ENCODE data around the gene CDHR2.

The CDHR2 gene

DNA sequence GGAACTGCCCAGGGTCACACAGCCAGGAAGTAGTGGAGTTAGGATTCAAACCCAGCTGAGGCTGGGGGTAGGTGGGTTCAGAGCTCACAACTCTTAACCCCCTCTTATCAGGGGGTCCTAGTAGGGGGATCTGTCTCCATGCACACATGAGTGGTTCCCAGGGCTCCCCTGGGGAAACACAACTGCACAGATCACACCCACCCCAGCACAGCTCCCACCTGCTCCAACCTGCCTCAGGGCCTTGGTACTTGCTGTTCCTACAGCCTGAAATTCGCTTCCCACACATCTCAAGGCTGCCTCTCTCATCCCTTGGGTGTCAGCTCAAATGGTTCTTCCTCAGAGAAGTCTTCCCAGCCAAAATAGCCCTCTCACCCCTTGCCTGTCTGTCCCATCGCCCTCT, 76.4 kb downstream of the CDHR2 start:
- no peak for DNase-seq

DNA sequence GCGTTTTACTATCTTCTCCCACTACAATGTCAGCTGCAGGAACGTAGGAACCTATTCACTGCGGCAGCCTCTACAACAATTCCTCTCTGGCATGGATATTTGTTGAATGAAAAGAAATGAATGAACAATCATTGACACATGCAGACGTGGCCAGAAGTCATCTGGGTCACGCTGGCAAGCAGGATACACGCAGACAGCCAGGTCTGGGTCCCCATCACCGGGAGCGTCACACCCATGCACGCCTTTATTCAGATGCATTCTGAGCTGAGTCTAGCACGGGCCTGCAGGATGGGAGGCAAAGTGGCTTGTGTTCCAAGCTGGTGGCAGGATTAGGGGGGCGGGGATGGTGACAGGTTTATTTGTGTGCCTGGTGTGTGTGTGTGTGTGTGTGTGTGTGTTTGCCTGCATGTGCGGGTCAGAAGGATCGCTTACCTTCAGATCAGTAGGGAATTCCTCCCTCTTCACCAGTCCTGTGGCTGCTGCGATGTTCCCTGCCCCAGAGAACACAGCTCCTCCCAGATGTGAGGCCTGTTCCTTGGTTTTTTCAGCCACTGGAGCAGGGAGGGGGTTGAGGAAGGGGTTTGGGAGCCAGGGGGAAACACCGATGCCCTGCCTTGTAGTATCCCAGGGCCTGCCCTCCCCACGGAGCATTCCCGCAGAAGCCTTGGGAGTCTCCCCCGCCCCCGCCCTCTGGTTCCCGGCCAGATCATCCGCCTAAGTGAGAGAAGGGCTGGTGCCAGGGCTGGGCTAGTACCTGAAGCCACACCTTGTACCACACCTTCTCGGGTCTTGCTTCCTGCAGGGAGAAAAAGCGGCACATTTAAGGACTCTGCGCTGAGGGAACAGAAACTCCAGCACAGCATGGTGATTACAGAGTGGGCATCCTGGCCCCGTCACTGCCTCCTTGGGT, 77.1 kb downstream of the CDHR2 start:
- no peak for DNase-seq

DNA sequence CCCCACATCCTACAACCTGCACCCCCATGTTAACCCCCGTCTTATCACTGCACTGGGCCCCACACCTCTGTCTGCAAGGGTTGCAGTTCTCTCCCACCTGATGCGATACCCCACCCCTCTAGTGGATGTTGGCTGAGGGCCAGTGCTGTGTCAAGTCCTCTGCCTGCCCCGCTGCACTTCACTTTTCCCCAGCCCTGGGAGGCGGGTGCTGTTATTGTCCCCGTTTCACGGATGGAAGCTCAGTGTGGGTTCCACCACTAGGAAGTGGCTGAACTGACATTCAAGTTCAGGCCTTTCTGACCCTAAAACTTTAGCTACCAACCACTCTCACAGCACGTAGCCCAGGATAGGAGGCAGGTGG, 77.7 kb downstream of the CDHR2 start:
- DNase-seq, result no peak

GRCh38 chr5:176627582-176627981, 78.4 kb downstream of the CDHR2 start:
- DNase-seq, result no peak

DNA sequence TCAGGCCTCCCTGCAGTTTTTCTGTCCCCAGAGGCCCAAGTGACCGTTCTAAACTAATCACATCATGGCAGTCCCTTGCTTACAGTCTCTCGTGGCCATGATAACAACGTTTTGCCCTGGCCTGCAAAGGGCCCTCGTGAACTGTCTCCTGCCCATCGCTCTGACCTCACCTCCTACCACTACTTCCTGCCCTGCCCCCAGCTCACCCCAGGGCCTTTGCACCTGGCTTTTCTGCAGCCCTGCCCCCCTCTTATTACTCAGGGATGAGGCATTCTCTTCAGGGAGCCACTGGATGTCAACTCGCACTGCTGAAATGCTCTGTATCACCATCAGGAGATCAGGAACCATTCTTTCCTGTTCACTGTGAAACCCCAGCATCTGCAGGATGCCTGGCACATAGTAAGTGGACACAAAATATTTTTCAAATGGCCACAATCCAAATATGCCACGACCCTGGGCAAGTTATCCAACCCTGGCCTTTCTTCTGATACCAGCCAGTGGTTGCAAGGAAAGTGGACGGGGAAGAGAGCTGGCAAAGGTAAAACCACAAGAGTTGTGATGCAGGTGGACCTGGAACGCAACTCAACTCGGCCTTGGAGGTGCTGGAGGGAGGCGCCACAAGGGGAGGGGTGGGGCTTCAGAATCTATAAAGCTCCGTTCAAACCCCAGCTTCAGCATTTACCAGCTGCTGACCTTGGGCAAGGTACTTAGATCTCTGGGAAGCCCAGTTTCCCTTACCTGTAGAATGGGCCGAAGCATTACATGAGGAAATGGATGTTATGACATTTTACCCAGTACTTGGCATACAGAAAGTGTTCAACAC, 79.5 kb downstream of the CDHR2 start:
- no peak for DNase-seq

GRCh38 chr5:176629317-176629852, 80.2 kb downstream of the CDHR2 start:
- DNase-seq, result no peak

DNA sequence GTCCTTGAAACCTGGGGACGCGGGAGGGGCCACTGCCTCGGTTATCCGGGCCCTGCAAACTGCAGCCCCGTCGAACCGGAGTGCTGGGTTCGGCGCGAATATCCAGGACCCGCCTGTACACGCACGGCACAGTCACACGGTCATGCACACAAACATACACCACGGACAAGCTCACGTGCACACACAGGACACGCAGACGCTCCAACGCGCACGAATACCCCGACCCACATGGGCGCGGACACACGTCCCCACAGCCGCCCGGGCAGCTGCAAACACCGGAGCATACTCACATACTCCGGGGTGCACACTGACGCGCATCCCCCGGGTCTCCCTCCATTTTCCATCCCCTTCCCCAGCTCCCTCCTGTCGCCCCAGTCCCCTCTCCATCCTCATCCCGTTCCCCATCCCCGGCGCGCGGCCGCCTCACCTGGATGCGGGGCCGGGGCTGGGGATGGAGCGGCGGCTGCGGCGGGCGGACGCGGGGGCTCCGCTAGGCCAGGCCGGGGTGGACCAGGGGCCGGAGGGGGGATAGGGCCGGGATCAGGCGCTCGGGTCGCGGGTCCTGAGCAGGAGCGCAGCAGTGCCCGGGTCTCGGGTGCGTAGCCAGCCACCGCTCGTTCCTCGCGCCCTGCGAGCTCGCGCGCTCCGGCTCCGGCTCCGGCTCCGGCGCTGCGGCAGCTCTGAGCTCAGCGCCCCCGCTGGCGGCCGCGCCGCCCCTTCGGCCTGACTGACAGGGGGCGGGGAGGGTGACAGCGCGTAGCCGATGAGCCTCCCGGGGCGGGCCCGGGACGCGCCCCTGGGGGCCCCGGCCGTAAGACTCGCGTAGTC, 80.9 kb downstream of the CDHR2 start, which contains the start of the genes EIF4E1B and SNCB:
Gene EIF4E1B, plus strand, starts transcription at position 823 of the 828 bp plus-strand sequence. CDS start 12,113 bp downstream, outside the sequence.
Gene SNCB, minus strand, starts transcription at position 682 of the 828 bp plus-strand sequence. CDS start 880 bp downstream, outside the sequence.
- DNase-seq, result peak; percentile 55 to 68 (median 60)

DNA sequence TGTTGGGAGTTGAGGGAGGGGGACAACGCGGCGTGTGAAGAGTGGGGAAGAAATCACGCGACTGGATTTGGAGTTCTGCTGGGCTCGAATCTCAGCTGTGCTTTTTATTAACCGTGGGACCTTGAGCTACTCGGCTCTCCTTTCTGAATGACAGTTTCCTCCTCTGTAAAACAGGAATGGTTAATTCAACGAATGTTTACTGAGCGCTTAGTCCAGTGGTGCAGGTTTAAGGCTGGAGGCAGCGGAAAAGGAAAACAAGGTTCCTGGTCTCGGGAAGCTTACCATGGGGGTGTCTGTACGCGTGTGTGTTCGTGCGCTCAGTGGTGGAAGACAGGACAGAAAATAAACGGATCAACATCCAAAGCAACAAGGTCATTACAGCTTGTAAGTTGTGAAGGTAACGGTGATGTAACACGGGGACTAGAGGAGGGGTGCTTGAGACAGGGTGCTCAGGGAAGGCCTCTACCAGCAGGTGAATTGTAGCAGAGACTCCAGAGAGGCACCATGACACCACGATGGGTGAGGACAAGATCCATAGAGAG, 81.6 kb downstream of the CDHR2 start:
- peak in 1 of 3 experiments; percentile 55 for DNase-seq

GRCh38 chr5:176631383-176632200, 82.5 kb downstream of the CDHR2 start:
- no peak for DNase-seq

DNA sequence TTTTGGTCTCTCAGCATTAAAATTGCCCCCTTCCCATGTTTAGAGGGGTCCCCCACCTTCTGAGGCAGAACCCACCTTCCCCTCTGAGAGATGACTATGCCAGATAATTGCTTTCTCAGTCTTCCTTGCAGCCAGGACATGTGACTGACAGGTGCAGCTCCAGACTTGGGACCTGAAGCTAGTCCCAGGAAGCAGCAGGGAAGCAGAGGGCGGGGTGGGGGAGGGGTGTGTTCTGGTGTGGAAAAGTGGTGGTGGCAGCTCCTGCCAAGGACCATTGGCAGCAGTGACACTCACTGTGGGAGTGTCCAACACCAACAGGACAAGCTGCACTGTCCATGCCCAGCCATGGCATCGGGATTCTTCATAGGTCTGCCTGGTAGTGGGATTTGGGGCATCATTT, 83.6 kb downstream of the CDHR2 start:
- peak in 2 of 3 experiments; percentile 7 to 10 for DNase-seq

DNA sequence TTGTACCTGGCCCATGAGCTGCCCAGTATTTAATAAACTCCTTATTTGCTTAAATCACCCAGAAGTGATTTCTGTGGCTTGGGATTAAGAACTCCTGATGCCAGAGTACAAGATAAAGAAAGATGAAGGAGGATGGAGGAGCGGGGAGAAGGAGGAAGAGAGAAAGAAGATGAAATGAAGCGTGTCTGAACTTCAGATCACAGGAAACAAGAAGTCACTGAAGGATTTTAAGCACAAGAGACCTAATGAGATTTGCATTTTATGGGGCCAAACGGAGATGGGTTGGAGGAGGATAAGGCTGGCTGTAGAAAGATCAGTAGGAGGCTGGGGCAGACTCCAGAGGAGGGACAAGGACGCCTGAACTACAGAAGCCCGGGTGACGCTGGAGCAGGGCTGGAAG, 84.5 kb downstream of the CDHR2 start:
- no peak for DNase-seq

DNA sequence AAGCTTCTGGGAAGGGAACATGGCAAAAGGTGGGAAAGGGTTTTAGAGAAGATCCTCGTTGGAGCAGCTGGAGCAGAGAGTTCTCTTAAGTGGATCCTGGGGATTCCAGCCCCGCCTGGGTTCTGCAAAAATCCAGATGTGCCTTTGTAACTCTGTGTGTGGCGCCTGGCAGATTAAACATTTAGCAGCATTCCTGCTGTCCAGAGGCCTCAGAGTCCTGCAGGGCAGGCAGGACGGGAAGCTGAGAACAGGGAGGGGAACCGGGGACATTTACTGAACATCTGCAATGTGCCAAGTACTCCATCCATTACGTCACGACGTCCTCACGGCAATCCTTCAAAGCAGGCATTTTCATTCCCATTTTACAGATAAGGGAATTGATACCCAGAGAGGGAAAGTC, 87.3 kb downstream of the CDHR2 start:
- no peak for DNase-seq

- DNase-seq, result no peak
Observed at GRCh38 chr5:176637556-176637955, 88.4 kb downstream of the CDHR2 start.

DNA sequence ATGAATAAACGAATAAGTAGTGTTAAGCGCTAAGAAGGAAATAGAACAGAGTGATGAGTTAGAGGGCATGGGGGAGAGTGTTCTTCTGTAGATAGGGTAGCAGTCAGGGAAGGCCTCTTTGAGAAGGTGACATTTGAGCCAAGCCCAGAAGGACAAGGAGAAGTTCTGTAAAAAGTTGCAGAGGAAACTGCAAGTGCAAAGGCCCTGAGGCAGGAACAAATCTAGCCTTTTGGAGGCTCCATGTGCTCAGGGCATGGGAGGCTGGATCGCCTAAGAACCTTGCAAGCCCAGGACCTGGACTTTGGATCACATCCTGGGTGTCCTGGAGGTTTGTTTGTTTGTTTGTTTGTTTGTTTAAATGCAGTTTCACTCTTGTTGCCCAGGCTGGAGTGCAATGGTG, 89.3 kb downstream of the CDHR2 start:
- no peak for DNase-seq

- no peak for DNase-seq
Observed at GRCh38 chr5:176639208-176639607, 90.1 kb downstream of the CDHR2 start.

GRCh38 chr5:176639981-176640380, 90.8 kb downstream of the CDHR2 start:
- DNase-seq, result no peak

GRCh38 chr5:176640616-176641015, 91.5 kb downstream of the CDHR2 start:
- no peak for DNase-seq

GRCh38 chr5:176642675-176643490, 93.7 kb downstream of the CDHR2 start:
- DNase-seq, result no peak

GRCh38 chr5:176643491-176644219, 94.5 kb downstream of the CDHR2 start:
- no peak for DNase-seq

DNA sequence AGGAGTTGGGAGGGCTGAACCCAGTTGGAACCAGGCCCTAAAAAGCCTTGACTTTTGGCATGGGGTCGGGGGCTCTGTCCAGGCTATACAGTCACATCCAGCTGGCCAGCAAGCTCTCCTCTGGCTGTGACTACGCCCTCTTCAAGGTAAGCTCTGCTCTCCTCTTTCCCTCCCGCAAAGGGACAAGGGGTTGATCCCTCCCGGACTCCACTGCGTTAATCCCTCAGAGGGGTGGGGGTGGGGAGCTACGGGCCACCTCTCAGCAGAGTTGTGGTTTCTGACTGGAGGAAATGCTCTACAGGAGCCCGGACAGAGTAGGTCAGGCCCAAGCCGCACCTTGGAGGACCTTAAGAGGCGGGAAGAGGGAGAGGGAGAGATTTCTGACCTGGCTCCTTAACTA, 95.2 kb downstream of the CDHR2 start:
- no peak for DNase-seq

Data from NCI-H1417 (cell line).